ENCODE measurements around the gene CPSF6.
"Not testable (repeated sequence)": the region's sequence is repeated elsewhere in the genome, so short reads cannot be mapped to it uniquely, and the experiment has no call there.

Gene CPSF6

DNA sequence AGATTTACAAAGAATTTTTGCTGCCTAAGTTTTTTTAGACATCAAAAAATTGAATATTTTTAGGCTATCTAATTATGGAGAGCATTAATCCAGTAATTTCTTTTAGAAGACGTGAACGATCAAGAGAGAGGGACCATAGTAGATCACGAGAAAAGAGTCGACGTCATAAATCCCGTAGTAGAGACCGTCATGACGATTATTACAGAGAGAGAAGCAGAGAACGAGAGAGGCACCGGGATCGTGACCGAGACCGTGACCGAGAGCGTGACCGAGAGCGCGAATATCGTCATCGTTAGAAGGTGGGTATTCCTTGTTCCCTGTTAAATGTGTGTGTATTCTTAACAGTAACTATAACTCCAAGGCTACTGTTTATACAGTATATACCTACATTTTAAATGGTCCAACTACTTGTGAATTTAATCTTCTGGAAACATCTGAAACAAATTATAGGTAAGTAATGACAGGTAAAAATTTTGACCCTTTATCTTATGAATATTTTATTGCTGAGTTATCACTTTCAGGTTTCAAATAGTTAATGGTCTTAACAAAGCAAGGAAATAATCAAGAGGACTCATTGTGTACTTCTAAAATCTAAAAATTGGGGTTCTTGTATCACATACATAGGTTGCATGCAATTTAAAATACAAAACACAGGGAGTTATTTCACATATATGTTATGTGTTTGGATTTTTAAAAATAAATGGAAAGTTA lies 23.1 kb downstream of the CPSF6 start:
- no peak for DNase-seq

- DNase-seq = no peak
Observed at GRCh38 chr12:69265205-69265604, 25.8 kb downstream of the CPSF6 start.

DNA sequence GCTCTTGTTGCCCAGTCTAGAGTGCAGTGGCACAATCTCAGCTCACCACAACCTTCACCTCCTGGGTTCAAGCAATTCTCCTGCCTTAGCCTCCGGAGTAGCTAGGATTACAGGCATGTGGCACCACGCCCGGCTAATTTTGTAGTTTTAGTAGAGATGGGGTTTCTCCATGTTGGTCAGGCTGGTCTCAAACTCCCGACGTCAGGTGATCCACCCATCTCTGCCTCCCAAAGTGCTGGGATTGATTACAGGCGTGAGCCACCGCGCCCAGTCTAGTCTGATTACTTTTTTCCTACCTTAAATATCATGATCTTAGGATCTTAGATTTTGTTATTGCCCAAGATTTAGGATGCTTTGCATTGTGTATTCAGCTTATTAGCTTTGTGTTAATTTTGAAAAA lies 26.3 kb downstream of the CPSF6 start:
- DNase-seq = not testable (repeated sequence)

DNA sequence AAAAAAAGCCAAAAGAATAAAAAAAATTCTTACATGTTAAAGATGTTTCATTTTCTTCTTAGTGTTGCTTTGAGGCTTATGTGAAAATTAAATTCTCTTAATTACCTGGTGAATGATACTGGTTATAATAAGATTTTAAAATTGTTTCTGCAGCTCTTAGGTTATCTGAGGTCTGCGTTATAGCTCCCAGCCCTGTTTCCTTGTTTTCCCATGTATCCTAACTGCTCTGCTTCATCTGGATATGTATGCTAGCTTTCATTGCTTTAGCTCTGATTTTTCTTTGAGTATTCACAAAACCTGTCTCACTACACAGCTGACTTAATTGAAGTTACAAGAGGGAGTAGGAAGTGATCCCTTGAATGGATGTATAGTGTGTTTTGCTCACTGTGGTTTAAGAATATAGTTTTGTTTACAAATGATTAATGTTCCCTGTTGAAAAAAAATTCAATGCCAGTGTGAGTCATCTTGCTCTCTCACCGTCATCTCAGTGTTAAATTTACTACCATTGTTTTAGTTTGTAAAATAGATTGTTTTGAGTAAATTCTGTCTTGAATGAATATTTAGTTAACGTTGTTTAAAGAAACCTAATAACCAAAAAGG lies 26.8 kb downstream of the CPSF6 start:
- peak; percentile 16 for DNase-seq

- no peak for DNase-seq
Observed at GRCh38 chr12:69269736-69270135, 30.4 kb downstream of the CPSF6 start.

- no peak for DNase-seq
Observed at GRCh38 chr12:69272511-69272910, 33.1 kb downstream of the CPSF6 start.

DNA sequence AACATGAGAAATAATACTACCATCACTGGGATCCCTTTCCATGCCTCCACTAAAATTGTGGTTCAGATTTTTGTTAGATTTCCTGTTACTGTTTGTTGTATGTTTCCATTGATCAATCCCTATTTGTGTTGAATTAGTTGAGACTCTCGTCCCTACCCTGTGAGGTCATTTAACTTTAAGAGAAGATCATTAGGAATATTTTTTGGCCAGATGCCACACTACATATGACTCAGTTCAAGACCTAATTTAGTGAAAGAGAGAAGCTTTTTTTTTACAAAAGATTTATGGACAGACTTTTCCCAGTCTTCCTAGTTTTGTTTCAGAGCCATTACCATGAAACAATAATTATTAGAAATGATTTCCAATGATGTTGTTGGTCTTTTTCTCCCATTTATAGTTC lies 35.5 kb downstream of the CPSF6 start:
- no peak for DNase-seq

DNA sequence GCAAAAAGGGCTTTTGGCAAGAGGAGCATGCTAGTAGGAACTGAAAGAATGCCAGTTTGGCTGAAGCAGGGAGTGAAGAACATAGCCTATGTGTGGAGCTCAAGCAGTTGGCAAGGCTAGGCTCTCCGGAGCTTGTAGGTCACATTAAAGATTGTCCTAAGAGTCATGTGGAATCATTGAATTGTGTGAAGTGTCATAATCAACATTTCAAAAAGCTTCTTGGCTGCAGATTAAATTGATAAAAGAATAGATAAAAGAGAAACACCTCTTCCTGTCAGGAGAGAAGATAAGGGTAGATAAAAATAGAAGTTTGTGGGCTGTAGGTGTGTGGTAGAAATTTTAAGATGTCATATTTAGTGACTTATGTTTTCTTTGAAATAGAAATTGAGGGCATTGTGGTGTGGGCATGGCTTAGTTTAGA lies 36.1 kb downstream of the CPSF6 start:
- no peak for DNase-seq

DNA sequence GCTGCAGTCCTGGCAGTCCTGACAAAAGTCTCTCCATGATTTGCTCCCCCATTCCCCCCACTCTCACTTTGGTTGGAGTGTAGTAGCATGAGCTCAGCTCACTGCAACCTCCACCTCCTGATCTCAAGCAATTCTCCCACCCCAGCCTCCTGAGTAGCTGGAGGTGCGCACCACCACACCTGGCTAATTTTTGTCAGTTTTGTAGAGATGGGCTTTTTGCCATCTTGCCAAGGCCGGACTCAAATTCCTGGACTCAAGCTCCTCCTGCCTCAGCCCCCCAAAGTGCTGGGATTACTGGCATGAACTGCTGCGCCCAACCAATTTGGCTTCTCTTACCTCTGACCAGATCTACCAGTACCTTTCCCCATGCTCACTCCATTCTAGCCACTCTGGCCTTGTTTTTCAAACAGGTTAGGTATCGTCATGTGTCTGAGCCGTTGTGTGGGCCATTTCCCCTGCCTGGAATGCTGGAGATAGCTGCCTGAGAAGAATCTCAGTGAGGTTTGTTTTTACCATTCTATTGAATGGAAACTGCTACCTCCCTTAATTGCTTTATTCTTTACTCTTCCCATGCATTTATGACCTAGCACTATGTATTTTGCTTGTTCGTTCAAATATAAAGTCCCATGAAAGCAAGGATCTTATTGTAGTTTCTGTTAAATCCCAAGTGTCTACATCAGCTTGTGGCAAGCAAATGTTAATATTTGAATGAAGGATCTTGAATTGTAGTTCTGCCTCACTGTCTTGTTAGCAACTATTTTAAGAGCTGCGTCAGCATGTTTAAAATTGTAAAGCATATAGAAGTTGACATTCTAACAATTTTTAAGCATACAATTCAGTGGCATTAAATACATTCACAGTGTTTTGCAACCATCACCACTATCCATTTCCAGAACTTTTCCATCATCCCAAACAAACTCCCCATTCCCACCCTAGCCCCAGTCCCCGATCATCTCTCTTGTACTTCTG lies 39.7 kb downstream of the CPSF6 start:
- no peak for DNase-seq

- peak; percentile 72 for DNase-seq
Observed at GRCh38 chr12:69284131-69284530, 44.8 kb downstream of the CPSF6 start.

DNA sequence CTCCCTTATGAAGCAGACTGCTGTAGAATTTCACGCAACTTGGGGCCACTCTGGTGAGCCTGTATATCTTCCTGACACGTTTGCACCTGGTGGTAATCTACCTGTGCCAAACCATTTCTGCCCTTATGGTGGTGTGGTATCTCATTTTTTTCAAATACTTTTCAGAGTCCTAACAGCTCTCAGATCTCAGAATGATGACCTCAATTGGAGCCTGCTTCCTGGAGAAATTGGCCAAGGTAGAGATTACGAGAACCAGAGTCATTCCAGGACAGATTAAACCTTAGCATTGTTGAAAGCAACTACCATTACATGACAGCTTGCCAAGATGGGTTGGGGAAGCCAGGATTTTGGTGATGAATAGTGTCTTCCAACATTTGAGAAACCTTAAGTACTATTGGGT lies 48.2 kb downstream of the CPSF6 start:
- no peak for DNase-seq

- DNase-seq = peak; percentile 78
Observed at GRCh38 chr12:69290545-69291277, 51.3 kb downstream of the CPSF6 start.

GRCh38 chr12:69291278-69291593 lies 51.9 kb downstream of the CPSF6 start:
- no peak for DNase-seq

DNA sequence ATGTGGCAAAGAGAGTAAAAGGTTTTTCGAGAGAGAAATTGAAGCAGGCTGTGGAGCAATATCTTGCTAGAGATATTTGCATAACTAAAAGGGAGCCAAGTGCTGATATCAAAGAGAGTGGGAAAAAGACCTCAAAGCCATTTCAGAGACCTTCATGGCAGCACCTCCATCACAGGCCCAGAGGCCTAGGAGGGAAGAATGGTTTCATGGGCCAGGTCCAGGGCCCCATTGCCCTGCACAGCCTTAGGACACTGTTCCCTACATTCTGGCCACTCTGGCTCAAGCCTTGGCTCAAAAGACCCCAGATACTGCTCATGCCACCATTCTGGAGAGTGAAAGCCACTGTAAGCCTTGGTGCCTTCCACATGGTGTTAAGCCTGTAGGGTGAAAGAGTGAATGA lies 58.8 kb downstream of the CPSF6 start:
- DNase-seq = no peak

- DNase-seq = no peak
Observed at GRCh38 chr12:69298947-69299346, 59.6 kb downstream of the CPSF6 start.

DNA sequence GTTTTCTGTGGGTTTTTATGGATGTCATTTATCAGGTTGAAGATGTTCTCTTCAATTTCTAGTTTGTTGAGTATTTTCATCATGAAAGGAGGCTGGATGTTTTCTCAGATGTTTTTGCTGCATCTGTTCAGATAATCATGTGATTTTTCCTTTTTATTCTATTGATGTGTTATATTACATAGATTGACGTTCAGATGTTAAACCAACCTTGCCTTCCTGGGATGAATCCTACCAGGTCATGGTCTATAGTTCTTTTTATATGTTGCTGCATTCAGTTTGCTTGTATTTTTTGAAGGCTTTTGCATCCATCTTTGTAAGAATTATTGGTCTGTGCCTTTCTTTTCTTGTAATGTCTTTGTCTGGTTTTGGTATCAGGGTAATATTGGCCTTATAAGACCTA lies 64.9 kb downstream of the CPSF6 start:
- DNase-seq = no peak

- DNase-seq = no peak
Observed at GRCh38 chr12:69309461-69309860, 70.1 kb downstream of the CPSF6 start.

GRCh38 chr12:69313209-69313608 lies 73.8 kb downstream of the CPSF6 start:
- DNase-seq = no peak

GRCh38 chr12:69316784-69317183 lies 77.4 kb downstream of the CPSF6 start:
- not testable (repeated sequence) for DNase-seq

GRCh38 chr12:69317233-69317632 lies 77.9 kb downstream of the CPSF6 start:
- DNase-seq = not testable (repeated sequence)

DNA sequence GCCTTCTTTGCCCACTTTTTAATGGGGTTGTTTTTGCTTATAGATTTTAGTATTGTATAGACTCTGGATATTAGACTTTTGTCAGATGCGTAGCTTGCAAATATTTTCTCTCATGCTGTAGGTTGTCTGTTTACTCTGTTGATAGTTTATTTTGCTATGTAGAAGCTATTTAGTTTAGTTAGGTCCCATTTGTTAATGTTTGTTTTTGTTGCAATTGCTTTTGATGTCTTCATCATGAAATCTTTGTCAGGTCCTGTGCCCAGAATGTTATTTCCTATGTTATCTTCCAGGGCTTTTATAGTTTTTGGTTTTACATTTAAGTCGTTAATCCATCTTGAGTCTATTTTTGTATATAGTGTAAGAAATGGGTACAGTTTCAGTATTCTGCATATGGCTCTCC lies 78.9 kb downstream of the CPSF6 start:
- no peak for DNase-seq

DNA sequence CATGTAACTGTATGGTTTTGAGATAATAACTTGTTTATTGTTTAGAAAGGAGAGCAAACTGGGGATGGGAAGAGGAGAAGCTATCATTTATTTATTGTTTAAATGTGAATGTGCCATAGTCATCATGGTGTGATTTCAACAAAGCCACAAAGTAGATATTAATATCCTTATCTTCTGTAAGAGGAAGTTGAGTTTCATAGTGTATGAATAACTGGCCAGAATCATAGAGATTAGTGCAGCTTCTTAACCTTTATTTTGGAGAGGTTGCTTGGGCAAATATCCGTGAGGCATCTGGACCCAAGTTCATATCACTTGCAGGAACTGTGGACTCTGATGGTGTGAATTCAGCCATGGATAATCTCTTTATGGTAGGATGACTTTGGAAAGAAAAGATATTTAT lies 82.0 kb downstream of the CPSF6 start:
- no peak for DNase-seq

All from NCI-H774 (cell line).